ENCODE results near the gene CCDC157. TPM values are rescaled to one million over a fixed set of nuclear protein-coding genes. Genes with fewer than 3 reads are reported as not detected.
A peak's percentile ranks its signal among the peaks of the same experiment; 100 is the strongest.

Gene CCDC157
- 1 to 10 TPM; 4.0 to 4.7 TPM for total RNA-seq

DNA sequence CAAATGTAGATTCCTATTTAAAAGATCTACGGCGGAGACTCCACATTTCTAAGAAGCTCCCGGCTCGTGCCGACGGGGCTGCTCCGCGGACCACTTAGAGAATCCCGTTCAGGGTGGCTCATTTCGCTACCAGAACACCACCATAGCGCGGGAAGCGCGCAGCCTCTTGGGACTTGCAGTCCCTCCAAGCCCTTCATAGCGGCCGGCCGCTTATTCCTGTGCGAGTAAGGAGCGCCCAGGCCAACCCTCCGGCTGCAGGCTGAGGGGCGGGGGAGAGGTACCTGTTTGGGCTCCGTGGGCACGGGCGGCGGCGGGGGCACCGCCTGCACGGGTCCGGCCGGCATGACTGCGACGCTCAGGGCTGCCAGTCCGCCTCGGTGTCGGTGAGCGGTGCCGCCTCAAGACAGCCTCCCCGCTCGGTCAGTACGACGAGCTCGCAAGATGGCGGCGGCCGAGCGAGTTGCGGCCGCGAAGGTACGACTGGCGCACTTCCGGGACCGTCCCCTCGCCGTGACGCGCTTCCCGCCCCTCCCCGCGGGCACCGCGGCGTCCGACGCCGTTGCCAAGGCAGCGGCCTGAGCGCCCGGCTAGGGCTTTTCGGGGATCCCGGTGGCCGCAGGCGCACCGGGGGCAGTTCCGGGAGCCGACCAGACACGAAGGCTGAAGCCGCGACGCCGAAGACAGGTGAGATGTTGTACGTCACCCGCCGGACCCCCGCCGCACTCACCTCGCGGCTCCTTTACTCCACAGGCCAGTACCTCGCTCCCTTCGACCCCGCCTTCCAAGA lies at the start of gene CCDC157, which contains the start of gene SF3A1:
TSS of gene CCDC157 (plus strand) at position 559 of the 787 bp plus-strand sequence. CDS start 8,994 bp downstream, outside the sequence.
TSS of gene SF3A1 (minus strand) at position 446 of the 787 bp plus-strand sequence. CDS start at position 344, 102 bp downstream.
- POLR2A ChIA-PET, result interaction anchor here (0.6 to 4.6 kb wide), 24 partner anchors 10 to 95 kb away, joined by 3 to 44 read pairs (median 4); partner anchors contain the start of genes CASTOR1, RNF215, SEC14L2 and TBC1D10A
- Mint-ChIP-seq H3K4me1 (peaks cover 39% of the 10 kb centered on the region), H3K27ac (peak within 1 kb of the TSS; percentile 82), H3K4me3 (peak within 1 kb of the TSS; percentile 94), H3K36me3 (peaks cover 20% of the 10 kb centered on the region), H3K9me3 (no peaks in the 10 kb centered on the region), H3K27me3 (no peaks in the 10 kb centered on the region)
- peak; percentile 94 for ATAC-seq (ENCODE audit: low read depth)
- DNase-seq, result peak; percentile 93

DNA sequence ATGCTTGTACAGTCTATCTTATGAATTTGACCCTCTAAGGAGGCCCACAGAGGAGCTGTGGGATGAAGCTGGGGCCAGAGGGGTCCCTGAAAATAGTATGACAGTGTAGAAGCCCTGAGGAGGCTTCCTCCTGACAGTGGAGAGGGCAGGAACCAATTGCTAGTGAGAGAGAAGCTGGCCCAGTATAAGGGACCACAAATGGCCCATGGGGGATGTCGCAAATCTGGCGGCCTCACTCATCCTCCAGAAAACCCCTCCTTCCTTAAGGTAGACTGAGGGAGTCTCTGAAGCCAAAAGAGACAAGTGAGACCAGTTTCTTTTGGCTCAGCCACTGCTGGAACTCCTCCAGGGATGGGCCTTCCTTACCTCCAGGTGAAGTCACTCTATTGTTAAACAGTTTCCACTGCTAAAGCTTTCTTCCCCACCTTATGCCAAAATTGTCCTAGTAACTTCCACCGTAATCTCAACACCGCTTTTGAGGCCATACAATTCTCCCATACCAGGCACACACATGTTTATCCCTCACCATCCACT lies 49.7 kb upstream of the CCDC157 start:
- Mint-ChIP-seq H3K4me1 (peaks cover 88% of the 10 kb centered on the region), H3K9me3 (no peaks in the 10 kb centered on the region), H3K4me3 (peak overlapping the region; percentile 73), H3K27me3 (no peaks in the 10 kb centered on the region), H3K27ac (peak overlapping the region; percentile 80), H3K36me3 (peaks cover 34% of the 10 kb centered on the region)
- POLR2A ChIA-PET, result interaction anchor here (1.0 to 9.4 kb wide), 7 partner anchors 9 to 117 kb away, joined by 3 to 160 read pairs (median 14); partner anchors contain the start of genes CASTOR1, CCDC157, SF3A1 and TBC1D10A
- DNase-seq (no peak), ATAC-seq (ENCODE audit: low read depth) (peak; percentile 8)

DNA sequence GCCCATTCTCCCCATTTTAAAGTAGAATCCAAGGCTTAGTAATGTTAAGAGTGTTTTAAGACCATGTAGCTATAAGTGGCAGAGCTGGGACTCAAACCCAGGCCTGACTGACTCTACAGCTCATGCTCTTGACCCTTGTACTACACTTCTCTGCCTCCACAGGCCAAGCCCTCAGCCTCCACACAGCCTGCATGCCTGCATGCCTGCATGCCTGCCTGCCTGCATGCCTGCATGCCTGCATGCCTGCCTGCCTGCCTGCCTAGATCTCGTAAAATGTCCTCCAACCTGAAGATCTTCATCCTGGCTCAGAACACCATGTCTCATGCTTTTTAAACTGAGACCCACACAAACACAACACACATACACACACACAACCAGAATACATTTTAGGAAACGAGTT lies 48.7 kb upstream of the CCDC157 start:
- peak overlapping the region; percentile 52 for H3K4me3 Mint-ChIP-seq

DNA sequence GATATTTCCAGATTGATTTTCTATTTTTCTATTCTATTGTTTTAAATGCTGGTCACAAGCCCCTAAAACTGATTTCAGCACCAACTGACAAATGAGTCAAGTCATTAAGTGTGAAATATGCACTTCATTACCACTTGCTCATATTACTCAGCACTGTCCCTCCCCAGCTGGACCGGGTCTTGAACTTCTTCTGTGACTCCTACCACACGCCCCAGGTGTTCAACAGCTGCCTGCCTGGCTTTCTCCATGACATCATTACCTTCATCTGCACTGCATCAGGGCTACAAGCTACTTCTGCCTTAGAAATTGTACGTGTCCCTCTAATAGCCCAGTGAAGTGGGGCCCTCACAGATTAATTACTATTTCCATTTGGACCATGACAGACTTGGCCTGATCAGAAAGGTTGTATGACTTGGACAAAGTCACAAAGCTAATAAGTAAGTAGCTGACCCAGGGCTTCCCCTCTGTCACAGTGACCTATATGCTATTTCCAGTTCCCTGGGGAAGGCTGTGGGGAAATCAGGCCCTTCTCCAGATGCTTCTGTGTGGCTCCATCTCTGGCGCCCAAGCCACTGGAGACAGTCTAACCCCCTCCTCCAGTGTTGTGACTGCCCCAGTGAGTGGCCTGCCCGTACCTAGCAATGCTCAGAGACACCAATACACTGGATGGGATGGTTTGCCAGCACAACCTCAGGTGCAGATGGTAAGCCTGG lies 48.1 kb upstream of the CCDC157 start:
- peak overlapping the region; percentile 52 for H3K4me3 Mint-ChIP-seq
- DNase-seq, result no peak
- H3K36me3 Mint-ChIP-seq, result peaks cover 33% of the 10 kb centered on the region
- peak overlapping the region; percentile 80 for H3K27ac Mint-ChIP-seq
- H3K4me1 Mint-ChIP-seq, result peaks cover 82% of the 10 kb centered on the region
- no peaks in the 10 kb centered on the region for H3K27me3 Mint-ChIP-seq
- POLR2A ChIA-PET, result interaction anchor here (0.6 to 9.4 kb wide), 6 partner anchors 12 to 69 kb away, joined by 3 to 160 read pairs (median 10); partner anchors contain the start of genes CASTOR1, CCDC157, SF3A1 and TBC1D10A
- ATAC-seq (ENCODE audit: low read depth), result no peak
- H3K9me3 Mint-ChIP-seq, result no peaks in the 10 kb centered on the region

More for the DNA sequence above, 48.7 kb upstream of the CCDC157 start:
- H3K36me3 Mint-ChIP-seq, result peaks cover 37% of the 10 kb centered on the region
- H3K27ac Mint-ChIP-seq, result peak overlapping the region; percentile 80
- H3K9me3 Mint-ChIP-seq, result no peaks in the 10 kb centered on the region
- ATAC-seq (ENCODE audit: low read depth) (no peak), DNase-seq (no peak)
- H3K4me1 Mint-ChIP-seq, result peaks cover 88% of the 10 kb centered on the region
- H3K27me3 Mint-ChIP-seq, result no peaks in the 10 kb centered on the region
- POLR2A ChIA-PET, result interaction anchor here (0.7 to 9.4 kb wide), 3 partner anchors 15 to 48 kb away, joined by 3 to 160 read pairs (median 110); partner anchors contain the start of genes CASTOR1, CCDC157, SF3A1 and TBC1D10A

DNA sequence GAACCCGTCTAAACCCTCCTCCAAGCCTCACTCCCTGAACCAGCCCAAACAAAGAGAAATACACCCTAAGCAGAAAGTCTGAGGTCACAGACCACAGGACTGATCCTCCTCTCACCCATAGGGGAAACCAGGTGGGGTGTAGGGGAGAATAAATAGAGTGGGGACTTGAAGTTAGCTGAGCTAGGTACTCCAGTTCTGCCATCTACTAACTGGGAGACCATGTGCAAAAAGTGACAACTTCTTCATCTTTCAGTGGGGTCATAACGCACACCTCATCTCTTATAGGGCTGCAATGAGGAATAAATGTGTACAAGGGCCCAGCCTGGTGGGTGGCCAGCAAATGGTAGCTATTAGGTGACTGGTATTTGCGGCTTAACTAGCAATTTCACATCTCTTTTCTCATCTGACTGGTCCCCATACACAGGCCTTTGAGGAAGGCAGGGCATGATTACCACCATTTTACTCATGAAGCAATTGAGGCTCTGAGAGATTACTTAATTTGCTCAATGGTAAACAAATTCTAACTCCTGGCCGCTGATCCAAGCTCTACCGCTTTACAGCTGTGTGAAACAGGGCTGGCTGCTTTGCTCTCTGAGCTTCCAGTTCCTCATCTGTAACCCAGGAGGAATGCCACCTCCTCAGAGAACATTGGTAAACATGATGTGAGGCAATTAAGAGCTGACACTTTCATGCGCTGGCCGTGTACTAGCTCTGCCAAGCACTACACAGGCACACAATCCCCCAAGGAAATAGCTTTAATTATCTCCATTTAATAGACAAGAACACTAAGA lies 46.7 kb upstream of the CCDC157 start:
- H3K27ac Mint-ChIP-seq, result peak overlapping the region; percentile 88
- no peaks in the 10 kb centered on the region for H3K9me3 Mint-ChIP-seq
- POLR2A ChIA-PET, result interaction anchor here (0.6 to 9.4 kb wide), 6 partner anchors 13 to 93 kb away, joined by 3 to 160 read pairs (median 6); partner anchors contain the start of genes CASTOR1, CCDC157, SF3A1 and TBC1D10A
- peak overlapping the region; percentile 76 for H3K4me3 Mint-ChIP-seq
- H3K36me3 Mint-ChIP-seq, result peaks cover 38% of the 10 kb centered on the region
- H3K27me3 Mint-ChIP-seq, result no peaks in the 10 kb centered on the region
- peak; percentile 49 for ATAC-seq (ENCODE audit: low read depth)
- no peak for DNase-seq
- H3K4me1 Mint-ChIP-seq, result peaks cover 78% of the 10 kb centered on the region

DNA sequence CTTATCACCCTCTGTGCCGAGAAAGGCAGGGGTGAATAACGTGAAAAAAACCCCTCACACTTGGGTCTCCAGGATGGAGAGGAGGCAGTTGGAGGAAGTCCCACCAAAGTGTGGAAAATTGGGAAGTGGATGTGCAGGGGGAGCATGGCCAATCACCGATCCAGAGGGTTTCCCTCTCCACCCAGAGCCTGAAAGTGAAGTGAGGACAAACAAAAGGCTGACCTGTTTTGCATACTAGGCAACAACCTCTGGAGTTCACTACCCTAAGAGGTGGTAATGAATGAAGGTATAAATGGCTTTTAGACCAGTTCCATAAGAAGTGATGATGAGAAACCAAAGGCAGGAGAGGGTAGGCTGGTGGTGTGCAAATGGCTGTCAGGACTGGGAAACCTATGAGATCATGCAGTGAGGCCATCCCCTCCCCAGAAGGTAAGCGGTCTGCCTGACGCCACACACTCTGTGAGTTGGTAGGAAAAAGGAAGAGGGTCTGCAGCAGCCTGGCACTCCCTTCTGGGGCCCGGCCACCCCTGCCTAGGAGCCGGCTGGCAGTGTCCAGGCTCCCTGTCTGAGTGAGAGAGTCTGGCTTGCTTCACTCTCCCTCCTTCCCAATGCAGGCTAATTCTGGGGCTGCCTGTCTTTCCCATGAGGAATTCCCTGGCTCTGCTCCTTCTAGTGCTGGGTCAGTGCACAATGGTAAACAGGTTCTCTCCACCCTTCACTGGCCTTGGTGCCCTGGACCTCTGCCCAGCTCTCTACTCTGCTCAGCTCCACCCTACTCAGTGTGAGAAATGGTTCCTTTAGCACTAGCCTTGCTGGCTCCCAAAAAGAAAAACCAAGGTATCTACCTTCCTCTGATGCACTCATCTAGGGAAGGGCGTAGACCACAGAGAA lies 45.7 kb upstream of the CCDC157 start:
- POLR2A ChIA-PET, result interaction anchor here (0.6 to 9.4 kb wide), 5 partner anchors 12 to 92 kb away, joined by 3 to 160 read pairs (median 8); partner anchors contain the start of genes CASTOR1, CCDC157, SF3A1 and TBC1D10A
- peak overlapping the region; percentile 88 for H3K27ac Mint-ChIP-seq
- peaks cover 44% of the 10 kb centered on the region for H3K36me3 Mint-ChIP-seq
- peak overlapping the region; percentile 20 for H3K4me3 Mint-ChIP-seq
- peaks cover 79% of the 10 kb centered on the region for H3K4me1 Mint-ChIP-seq
- no peak for DNase-seq
- no peaks in the 10 kb centered on the region for H3K9me3 Mint-ChIP-seq
- no peak for ATAC-seq (ENCODE audit: low read depth)
- H3K27me3 Mint-ChIP-seq, result no peaks in the 10 kb centered on the region

DNA sequence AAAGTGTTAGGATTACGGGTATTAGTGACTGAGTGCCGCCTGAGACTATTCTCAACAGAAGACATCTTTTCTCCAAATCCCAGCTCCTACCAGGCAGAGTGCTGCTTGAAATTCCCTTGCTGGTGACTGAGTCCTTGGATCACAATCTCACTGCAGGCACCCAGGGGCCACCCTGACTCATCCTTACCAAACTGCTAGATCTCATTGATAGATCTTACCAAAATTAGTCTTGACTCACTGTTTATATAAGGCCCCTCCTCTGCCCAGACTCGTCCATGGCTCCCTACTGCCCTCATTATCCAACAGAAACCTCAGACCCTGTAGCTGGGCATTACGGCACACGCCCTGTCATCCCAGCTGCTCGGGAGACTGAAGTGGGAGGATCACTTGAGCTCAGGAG lies 44.8 kb upstream of the CCDC157 start:
- Mint-ChIP-seq H3K36me3 (peaks cover 47% of the 10 kb centered on the region), H3K9me3 (no peaks in the 10 kb centered on the region), H3K4me1 (peaks cover 75% of the 10 kb centered on the region), H3K27me3 (no peaks in the 10 kb centered on the region), H3K4me3 (no peak overlapping the region), H3K27ac (peak overlapping the region; percentile 63)
- no peak for ATAC-seq (ENCODE audit: low read depth)
- DNase-seq, result no peak
- POLR2A ChIA-PET, result interaction anchor here (1.1 to 2.3 kb wide), 2 partner anchors 14 to 23 kb away, joined by 3 to 16 read pairs; partner anchors contain the start of genes CASTOR1 and TBC1D10A

DNA sequence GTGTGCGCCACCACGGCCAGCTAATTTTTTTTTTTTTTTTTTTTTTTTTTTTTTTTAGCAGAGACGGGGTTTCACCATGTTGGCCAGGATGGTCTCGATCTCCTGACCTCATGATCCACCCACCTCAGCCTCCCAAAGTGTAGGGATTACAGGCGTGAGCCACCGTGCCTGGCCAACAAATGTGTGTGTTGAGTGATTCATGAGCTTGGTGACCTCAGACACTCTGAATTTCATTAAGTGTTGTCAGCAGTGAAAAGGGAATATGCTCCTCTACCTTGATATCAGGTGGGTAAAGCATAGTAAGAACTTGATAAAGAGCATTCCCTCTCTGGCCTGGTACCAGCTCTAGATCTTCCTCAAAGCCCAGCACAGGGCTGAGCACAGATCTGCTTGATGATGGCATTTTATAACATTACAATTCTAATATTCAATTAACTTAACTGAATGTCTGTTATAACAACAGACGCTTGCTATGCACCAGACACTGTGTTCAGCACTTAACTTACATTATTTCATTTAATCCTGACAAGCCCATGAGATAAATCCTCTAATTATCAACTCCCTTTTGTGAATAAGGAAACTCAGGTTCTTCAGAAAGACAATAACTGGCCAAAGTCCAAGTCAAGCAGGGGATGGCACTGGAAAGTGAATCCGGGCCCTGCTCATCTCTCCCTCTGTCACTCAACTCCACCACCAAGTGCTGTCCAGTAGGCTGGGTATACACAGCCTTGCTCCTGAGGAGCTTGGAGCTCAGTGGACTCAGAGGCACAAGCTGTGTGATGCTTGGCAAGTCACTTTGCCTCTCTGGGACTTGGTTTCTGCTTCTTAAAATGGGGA lies 43.1 kb upstream of the CCDC157 start:
- Mint-ChIP-seq H3K4me1 (peaks cover 72% of the 10 kb centered on the region), H3K9me3 (no peaks in the 10 kb centered on the region), H3K36me3 (peaks cover 42% of the 10 kb centered on the region), H3K27ac (peak overlapping the region; percentile 32), H3K27me3 (no peaks in the 10 kb centered on the region), H3K4me3 (peak overlapping the region; percentile 2)
- POLR2A ChIA-PET, result interaction anchor here (0.6 to 3.1 kb wide), 7 partner anchors 8 to 60 kb away, joined by 3 to 18 read pairs (median 5); partner anchors contain the start of genes CASTOR1 and TBC1D10A
- ATAC-seq (ENCODE audit: low read depth) (no peak), DNase-seq (no peak)

DNA sequence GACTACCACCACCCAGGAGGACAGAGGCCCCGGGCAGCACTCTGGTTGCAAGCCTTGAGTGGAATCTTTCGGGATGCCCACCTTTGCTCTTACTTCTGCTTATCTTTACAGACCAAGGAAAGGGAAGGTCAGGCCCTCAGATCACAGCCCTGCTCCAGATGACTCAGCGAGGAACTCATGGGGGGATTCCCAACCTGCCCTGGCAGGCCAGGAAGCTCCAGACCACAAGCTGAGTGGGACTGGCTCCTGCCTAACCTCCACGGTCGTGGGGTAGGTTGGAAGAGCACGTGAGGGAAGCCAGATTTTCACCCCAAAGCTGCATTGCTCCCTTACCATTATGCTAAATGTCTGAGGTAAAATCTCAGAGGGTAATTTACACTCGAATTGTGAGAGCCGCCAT lies 41.9 kb upstream of the CCDC157 start:
- peak overlapping the region; percentile 16 for H3K4me3 Mint-ChIP-seq
- peaks cover 76% of the 10 kb centered on the region for H3K4me1 Mint-ChIP-seq
- DNase-seq (no peak), ATAC-seq (ENCODE audit: low read depth) (no peak)
- H3K36me3 Mint-ChIP-seq, result peaks cover 50% of the 10 kb centered on the region
- POLR2A ChIA-PET, result interaction anchor here (0.9 to 3.1 kb wide), 3 partner anchors 9 to 24 kb away, joined by 3 to 18 read pairs (median 12); partner anchors contain the start of genes CASTOR1 and TBC1D10A
- no peaks in the 10 kb centered on the region for H3K9me3 Mint-ChIP-seq
- H3K27ac Mint-ChIP-seq, result peak overlapping the region; percentile 35
- H3K27me3 Mint-ChIP-seq, result no peaks in the 10 kb centered on the region

DNA sequence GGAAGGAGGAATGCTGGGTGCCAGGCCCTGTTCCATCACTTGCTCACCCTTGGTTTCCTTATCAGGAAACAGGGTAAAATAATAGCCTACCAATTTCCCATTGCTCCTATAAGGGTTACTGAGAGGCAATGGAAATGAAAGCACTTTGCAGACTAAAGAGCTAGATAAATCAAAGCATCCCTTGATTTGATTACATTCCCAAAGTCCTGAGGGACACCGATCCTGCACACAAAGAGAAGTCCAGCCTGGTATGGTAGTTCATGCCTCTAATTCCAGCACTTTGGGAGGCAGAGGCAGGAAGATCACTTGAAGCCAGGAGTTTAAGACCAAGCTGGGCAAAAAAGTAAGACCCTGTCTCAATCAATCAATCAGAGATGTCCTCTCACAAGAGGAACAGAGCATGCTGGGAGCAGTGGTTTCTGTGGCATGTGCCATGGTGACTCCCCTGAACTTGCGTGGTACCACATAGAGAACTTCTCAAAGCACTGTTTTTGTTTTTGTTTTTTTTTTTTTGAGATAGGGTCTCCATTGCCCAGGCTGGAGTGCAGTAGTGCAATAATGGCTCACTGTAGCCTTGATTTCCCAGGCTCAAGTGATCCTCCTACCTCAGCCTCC lies 40.7 kb upstream of the CCDC157 start:
- Mint-ChIP-seq H3K9me3 (no peaks in the 10 kb centered on the region), H3K27me3 (no peaks in the 10 kb centered on the region), H3K36me3 (peaks cover 49% of the 10 kb centered on the region), H3K27ac (no peak overlapping the region), H3K4me1 (peaks cover 67% of the 10 kb centered on the region), H3K4me3 (no peak overlapping the region)
- POLR2A ChIA-PET, result interaction anchor here (1.1 to 2.9 kb wide), 5 partner anchors 8 to 14 kb away, joined by 3 to 12 read pairs (median 4); partner anchors contain the start of gene TBC1D10A
- ATAC-seq (ENCODE audit: low read depth) (no peak), DNase-seq (no peak)
